H1 (cell line): Measurements from ENCODE around the gene RPL3.
"Not testable (repeated sequence)": the region's sequence is repeated elsewhere in the genome, so short reads cannot be mapped to it uniquely, and the experiment has no call there.

Experiments used
- CTCF ChIP-seq, 3 experiments: IDR thresholded peaks; 1 replicate in 2 of 3; 2 replicates in 1 of 3; pipeline versions ENCODE4 v1.5.1 to v1.6.1; 2011; ENCODE audit warnings: low read length in 3 of 3, mild to moderate bottlenecking in 3 of 3, inconsistent platforms in 2 of 3, low read depth in 1 of 3, moderate library complexity in 1 of 3; ENCODE audit not compliant: insufficient read depth in 1 of 3; ENCODE audit errors: control extremely low read depth in 1 of 3
- EZH2 ChIP-seq: fragments of 200-600 bp; sonication (generic); IDR thresholded peaks from 2 replicates; pipeline ENCODE4 v1.7.1; 2012; ENCODE audit warnings: low read depth, mild to moderate bottlenecking, moderate library complexity, low read length, inconsistent platforms; ENCODE audit not compliant: severe bottlenecking
- HDAC6 ChIP-seq: IDR thresholded peaks from one replicate; pipeline ENCODE4 v1.7.1; 2012; ENCODE audit warnings: low read depth, mild to moderate bottlenecking, inconsistent platforms, low read length, moderate library complexity
- POLR2AphosphoS5 ChIP-seq: IDR thresholded peaks from 2 replicates; pipeline ENCODE4 v1.6.1; 2011; ENCODE audit warnings: low read depth, low read length
- SIN3A ChIP-seq, 2 experiments: IDR thresholded peaks in 1 of 2; conservative IDR thresholded peaks in 1 of 2; 2 replicates each; pipeline ENCODE4 v1.6.1; 2011 to 2012; ENCODE audit warnings: low read length in 2 of 2, improper control_type of control experiment in 1 of 2, low read depth in 1 of 2, mild to moderate bottlenecking in 1 of 2
- TAF7 ChIP-seq: optimal IDR thresholded peaks from 2 replicates; pipeline ENCODE3; 2011; ENCODE audit warnings: low read depth, mild to moderate bottlenecking, inconsistent platforms, low read length, moderate library complexity, borderline replicate concordance
- TEAD4 ChIP-seq: IDR thresholded peaks from 2 replicates; pipeline ENCODE4 v1.6.1; 2012; ENCODE audit warnings: low read depth, low read length, inconsistent platforms, mixed read lengths
- ZNF274 ChIP-seq: IDR thresholded peaks from 2 replicates; pipeline ENCODE4 v1.7.0; 2012; ENCODE audit warnings: low read length, borderline replicate concordance; ENCODE audit errors: extremely low read depth
- TF ChIP-seq, protein P1 (sequence below): IDR thresholded peaks from 2 replicates; pipeline ENCODE4 v1.6.1; 2012; ENCODE audit warnings: inconsistent platforms

DNA sequence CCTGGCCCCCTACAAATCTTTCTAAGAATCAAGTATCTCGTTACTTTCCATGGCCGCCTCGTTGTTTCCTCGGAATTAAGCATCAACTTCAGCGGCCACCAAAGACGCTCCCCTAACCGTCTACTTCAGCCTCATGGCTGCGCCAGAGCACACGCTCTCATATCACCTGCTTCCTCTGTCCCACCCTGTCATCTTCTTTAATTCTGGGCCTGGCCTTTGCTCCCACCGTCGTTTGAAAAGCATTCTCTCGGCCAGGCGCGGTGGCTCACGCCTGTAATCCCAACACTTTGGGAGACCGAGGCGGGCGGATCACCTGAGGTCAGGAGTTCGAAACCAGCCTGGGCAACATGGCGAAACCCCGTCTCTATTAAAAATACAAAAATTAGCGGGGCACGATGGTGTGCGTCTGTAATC, 1.2 kb upstream of the RPL3 start:
- TF ChIP-seq ZNF274; TEAD4; CTCF (IDR thresholded peaks at IDR 0.05; ENCODE audit: control extremely low read depth in 1 of 3, insufficient read depth in 1 of 3, low read depth in 1 of 3, low read length in 3 of 3); HDAC6; SIN3A (conservative IDR thresholded peaks at IDR 0.05 in 1 of 2, IDR thresholded peaks at IDR 0.05 in 1 of 2; ENCODE audit: low read depth in 1 of 2, low read length in 2 of 2); EZH2; TAF7; POLR2AphosphoS5: not testable (repeated sequence)
- TF ChIP-seq, protein P1, sequence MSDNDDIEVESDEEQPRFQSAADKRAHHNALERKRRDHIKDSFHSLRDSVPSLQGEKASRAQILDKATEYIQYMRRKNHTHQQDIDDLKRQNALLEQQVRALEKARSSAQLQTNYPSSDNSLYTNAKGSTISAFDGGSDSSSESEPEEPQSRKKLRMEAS: not testable (repeated sequence)
